Measurements from ENCODE around the gene ABHD17B. TPM values are rescaled to one million over a fixed set of nuclear protein-coding genes. Genes with fewer than 3 reads are reported as not detected.

The ABHD17B gene
- total RNA-seq, 2 experiments from 2014 or later = 31.0 to 47.7 TPM

GRCh38 chr9:71908825-71909224, 2.2 kb downstream of the ABHD17B start:
- TSS peak; percentile 47 for BruUV-seq (replicated peaks)

GRCh38 chr9:71904076-71904475, 6.9 kb downstream of the ABHD17B start:
- H3K4me1 ChIP-seq (ENCODE audit: insufficient read depth, low read length, poor library complexity, severe bottlenecking) = peaks cover 81% of the 10 kb centered on the region
- H3K4me3 ChIP-seq (ENCODE audit: low read depth, low read length, poor library complexity, severe bottlenecking) = peak overlapping the region; percentile 61
- H3K79me2 ChIP-seq (ENCODE audit: insufficient read depth, low read depth, low read length) = peaks cover 99% of the 10 kb centered on the region
- intact Hi-C loops (cut with micrococcal nuclease; ENCODE audit: unreplicated experiment) = loop anchor here (10.0 kb wide), 1 partner anchor 461 kb away; the partner anchor contains the start of gene ZFAND5
- BruUV-seq (replicated peaks) = no TSS peak
- H4K20me1 ChIP-seq (ENCODE audit: insufficient read depth, low read length) = peaks cover 24% of the 10 kb centered on the region
- no peaks in the 10 kb centered on the region for H3K9me2 ChIP-seq (ENCODE audit: insufficient read depth, low read length)
- CTCF ChIA-PET (ENCODE audit: unreplicated experiment) = no interaction called here
- no peak for DNase-seq (ENCODE audit: low spot score)
- peak overlapping the region; percentile 82 for H3K4me2 ChIP-seq (ENCODE audit: low read length)
- POLR2A ChIA-PET = interaction anchor here (0.8 to 1.5 kb wide), 5 partner anchors 10 to 44 kb away, joined by 3 to 8 read pairs (median 6); no protein-coding TSS in a partner anchor
- TF ChIP-seq CTCF (conservative IDR thresholded peaks at IDR 0.05; ENCODE audit: low read length) = no peak
- no peak for TF ChIP-seq EZH2phosphoT487 (IDR thresholded peaks at IDR 0.05; ENCODE audit: borderline replicate concordance, low read depth, low read length)
- peak overlapping the region; percentile 99 for H3K27ac ChIP-seq (ENCODE audit: low read depth, low read length, poor library complexity, severe bottlenecking)
- H3K36me3 ChIP-seq (ENCODE audit: insufficient read depth, low read length) = peaks cover 23% of the 10 kb centered on the region
- H3K9me3 ChIP-seq (ENCODE audit: low read length) = no peaks in the 10 kb centered on the region
- no peak overlapping the region for H2AFZ ChIP-seq (ENCODE audit: low read length)

More at GRCh38 chr9:71908825-71909224, 2.2 kb downstream of the ABHD17B start:
- ChIA-PET POLR2A (interaction anchor here (0.8 to 1.0 kb wide), 3 partner anchors 10 to 44 kb away, joined by 3 to 5 read pairs (median 3); no protein-coding TSS in a partner anchor), CTCF (ENCODE audit: unreplicated experiment) (no interaction called here)
- peaks cover 56% of the 10 kb centered on the region for H3K4me1 ChIP-seq (ENCODE audit: insufficient read depth, low read length, poor library complexity, severe bottlenecking)
- H2AFZ ChIP-seq (ENCODE audit: low read length) = no peak overlapping the region
- peaks cover 23% of the 10 kb centered on the region for H3K36me3 ChIP-seq (ENCODE audit: insufficient read depth, low read length)
- DNase-seq (ENCODE audit: low spot score) = no peak
- H3K4me2 ChIP-seq (ENCODE audit: low read length) = peak overlapping the region; percentile 87
- no peaks in the 10 kb centered on the region for H3K9me3 ChIP-seq (ENCODE audit: low read length)
- TF ChIP-seq EZH2phosphoT487 (IDR thresholded peaks at IDR 0.05; ENCODE audit: borderline replicate concordance, low read depth, low read length) (no peak), CTCF (conservative IDR thresholded peaks at IDR 0.05; ENCODE audit: low read length) (no peak)
- peak overlapping the region; percentile 93 for H3K4me3 ChIP-seq (ENCODE audit: low read depth, low read length, poor library complexity, severe bottlenecking)
- intact Hi-C loops (cut with micrococcal nuclease; ENCODE audit: unreplicated experiment) = loop anchor here (1.0 to 10.0 kb wide), 2 partner anchors 8 to 456 kb away; partner anchors contain the start of gene ZFAND5
- peaks cover 95% of the 10 kb centered on the region for H3K79me2 ChIP-seq (ENCODE audit: insufficient read depth, low read depth, low read length)
- H3K27ac ChIP-seq (ENCODE audit: low read depth, low read length, poor library complexity, severe bottlenecking) = peak overlapping the region; percentile 73
- peaks cover 33% of the 10 kb centered on the region for H4K20me1 ChIP-seq (ENCODE audit: insufficient read depth, low read length)
- no peaks in the 10 kb centered on the region for H3K9me2 ChIP-seq (ENCODE audit: insufficient read depth, low read length)

All from OCI-LY7 (cell line).